Trophoblast cell (in vitro differentiated cells and primary cell): ENCODE data around the gene GALNT12. TPM values are rescaled to one million over a fixed set of nuclear protein-coding genes. Genes with fewer than 3 reads are reported as not detected.

Source experiments
- DNase-seq, 2 donors: peaks; one replicate each; pipeline ENCODE4 v3.0.0-alpha.2; 2016
- H2AFZ ChIP-seq: 2 replicates; pipeline ENCODE4 v1.6.1; 2013; ENCODE audit warnings: low read length, moderate library complexity, mild to moderate bottlenecking; ENCODE audit not compliant: insufficient read depth, poor library complexity
- H2AK5ac ChIP-seq: 2 replicates; pipeline ENCODE4 v1.6.1; 2013; ENCODE audit warnings: mild to moderate bottlenecking, low read length
- H2BK120ac ChIP-seq: 2 replicates; pipeline ENCODE4 v1.6.1; 2013; ENCODE audit warnings: low read length, mild to moderate bottlenecking, moderate library complexity; ENCODE audit not compliant: insufficient read depth, poor library complexity
- H2BK12ac ChIP-seq: 2 replicates; pipeline ENCODE4 v1.6.1; 2013; ENCODE audit warnings: mild to moderate bottlenecking, low read length, moderate library complexity
- H2BK5ac ChIP-seq: 2 replicates; pipeline ENCODE4 v1.6.1; 2013; ENCODE audit warnings: low read length, low read depth, moderate library complexity, mild to moderate bottlenecking; ENCODE audit not compliant: poor library complexity
- H3K14ac ChIP-seq: 2 replicates; pipeline ENCODE4 v1.6.1; 2013; ENCODE audit warnings: mild to moderate bottlenecking, low read length
- H3K18ac ChIP-seq: 2 replicates; pipeline ENCODE4 v1.6.1; 2013; ENCODE audit warnings: mild to moderate bottlenecking, low read length
- H3K23ac ChIP-seq: 2 replicates; pipeline ENCODE4 v1.6.1; 2013; ENCODE audit warnings: low read length
- H3K27ac ChIP-seq: 2 replicates; pipeline ENCODE4 v1.5.1; 2013; ENCODE audit warnings: low read depth, mild to moderate bottlenecking, inconsistent platforms, low read length, moderate library complexity
- H3K27me3 ChIP-seq: 2 replicates; pipeline ENCODE4 v1.6.1; 2013; ENCODE audit warnings: inconsistent platforms, mild to moderate bottlenecking, low read length, moderate library complexity; ENCODE audit not compliant: insufficient read depth
- H3K36me3 ChIP-seq, 2 experiments: 1 replicate in 1 of 2; 2 replicates in 1 of 2; pipeline ENCODE4 v1.6.1; 2013; ENCODE audit warnings: low read length in 2 of 2, mild to moderate bottlenecking in 2 of 2, moderate library complexity in 1 of 2; ENCODE audit not compliant: insufficient read depth in 2 of 2, control insufficient read depth in 1 of 2
- H3K4ac ChIP-seq: 2 replicates; pipeline ENCODE4 v1.6.1; 2013; ENCODE audit warnings: low read depth, mild to moderate bottlenecking, low read length, moderate library complexity
- H3K4me1 ChIP-seq, 2 experiments: 1 replicate in 1 of 2; 2 replicates in 1 of 2; pipeline ENCODE4 v1.6.1; 2013; ENCODE audit warnings: low read length in 2 of 2, mild to moderate bottlenecking in 2 of 2, moderate library complexity in 1 of 2; ENCODE audit not compliant: insufficient read depth in 2 of 2, control insufficient read depth in 1 of 2
- H3K4me2 ChIP-seq: 2 replicates; pipeline ENCODE4 v1.6.1; 2013; ENCODE audit warnings: inconsistent platforms, mild to moderate bottlenecking, low read length, moderate library complexity
- H3K4me3 ChIP-seq: 2 replicates; pipeline ENCODE4 v1.5.1; 2013; ENCODE audit warnings: mild to moderate bottlenecking, low read depth, low read length, inconsistent platforms
- H3K79me1 ChIP-seq: one replicate; pipeline ENCODE4 v1.6.1; 2013; ENCODE audit warnings: low read length
- H3K79me2 ChIP-seq: 2 replicates; pipeline ENCODE4 v1.6.1; 2013; ENCODE audit warnings: low read length, mild to moderate bottlenecking; ENCODE audit not compliant: control insufficient read depth, insufficient read depth, poor library complexity
- H3K9ac ChIP-seq: 2 replicates; pipeline ENCODE4 v1.6.1; 2013; ENCODE audit warnings: mild to moderate bottlenecking, low read length
- H3K9me3 ChIP-seq: 2 replicates; pipeline ENCODE4 v1.6.1; 2013; ENCODE audit warnings: low read depth, mild to moderate bottlenecking, control low read depth, inconsistent platforms, low read length; ENCODE audit not compliant: insufficient read depth
- H4K12ac ChIP-seq: 2 replicates; pipeline ENCODE4 v1.6.1; 2013; ENCODE audit warnings: low read depth, mild to moderate bottlenecking, low read length, moderate library complexity
- H4K8ac ChIP-seq: 2 replicates; pipeline ENCODE4 v1.6.1; 2013; ENCODE audit warnings: low read depth, mild to moderate bottlenecking, low read length, moderate library complexity
- H4K91ac ChIP-seq: one replicate; pipeline ENCODE4 v1.6.1; 2013; ENCODE audit warnings: low read depth, mild to moderate bottlenecking, low read length, moderate library complexity
- WGBS: extraction: QIAGEN DNeasy Blood & Tissue Kit; methylation state at CpG from one replicate; pipeline ENCODE4 v1.1.7; 2013; ENCODE audit warnings: missing lambda C conversion rate; ENCODE audit not compliant: insufficient read length, insufficient coverage; ENCODE audit errors: extremely low coverage; 5-methylcytosine and 5-hydroxymethylcytosine counted together
- polyA plus RNA-seq: library from polyadenylated mRNA; stranded (reverse); fragments of 200-250 nt; gene quantifications from 2 replicates; pipeline ENCODE4 v1.2.3, GENCODE V29; 2013

Gene GALNT12
- 3.4 and 3.7 TPM in 2 replicates for polyA plus RNA-seq

GRCh38 chr9:98807070-98807813 is at the start of gene GALNT12:
TSS of gene GALNT12 (plus strand) at chr9:98807670. CDS start at chr9:98807699, 29 bp downstream.
- H3K79me1 ChIP-seq: no peaks in the 10 kb centered on the region
- no peak within 1 kb of the TSS for H2BK12ac ChIP-seq
- peak in 1 of 2 donors; percentile 21 for DNase-seq
- H4K8ac ChIP-seq: peak within 1 kb of the TSS; percentile 90
- no peaks in the 10 kb centered on the region for H3K36me3 ChIP-seq
- no peak within 1 kb of the TSS for H2BK120ac ChIP-seq
- peak within 1 kb of the TSS; percentile 85 for H4K12ac ChIP-seq
- H3K4me2 ChIP-seq: peak within 1 kb of the TSS; percentile 99
- H3K4me3 ChIP-seq: peak within 1 kb of the TSS; percentile 92
- H3K27me3 ChIP-seq: no peaks in the 10 kb centered on the region
- peaks cover 11 to 17% of the 10 kb centered on the region in 2 experiments for H3K4me1 ChIP-seq
- no peak within 1 kb of the TSS for H3K18ac ChIP-seq
- H3K9me3 ChIP-seq: no peaks in the 10 kb centered on the region
- no peak within 1 kb of the TSS for H3K27ac ChIP-seq
- no peak within 1 kb of the TSS for H3K14ac ChIP-seq
- H3K9ac ChIP-seq: peak within 1 kb of the TSS; percentile 6
- no peak within 1 kb of the TSS for H3K23ac ChIP-seq
- no peaks in the 10 kb centered on the region for H3K79me2 ChIP-seq
- H3K4ac ChIP-seq: no peak within 1 kb of the TSS
- peak within 1 kb of the TSS; percentile 78 for H2AFZ ChIP-seq
- WGBS: no CpG with 5 or more reads among the region's 51 CpGs
- no peak within 1 kb of the TSS for H4K91ac ChIP-seq
- H2BK5ac ChIP-seq: no peak within 1 kb of the TSS
- H2AK5ac ChIP-seq: no peak within 1 kb of the TSS

GRCh38 chr9:98760231-98760630 is 47.2 kb upstream of the GALNT12 start:
- Histone ChIP-seq H3K4me1 (no peaks in the 10 kb centered on the region), H3K4ac (no peak overlapping the region), H3K23ac (no peak overlapping the region), H4K12ac (no peak overlapping the region), H2AK5ac (no peak overlapping the region), H3K14ac (no peak overlapping the region), H3K79me2 (no peaks in the 10 kb centered on the region), H3K4me3 (no peak overlapping the region), H2AFZ (no peak overlapping the region), H3K4me2 (no peak overlapping the region), H3K18ac (no peak overlapping the region), H2BK12ac (no peak overlapping the region), H3K9ac (no peak overlapping the region), H4K8ac (no peak overlapping the region), H3K36me3 (peaks cover 3 to 9% of the 10 kb centered on the region in 2 experiments), H3K9me3 (no peaks in the 10 kb centered on the region), H3K27ac (no peak overlapping the region), H4K91ac (no peak overlapping the region), H2BK120ac (no peak overlapping the region), H3K27me3 (no peaks in the 10 kb centered on the region), H2BK5ac (no peak overlapping the region), H3K79me1 (no peaks in the 10 kb centered on the region)
- DNase-seq: no peak

- Histone ChIP-seq H3K4me2 (no peak overlapping the region), H3K9me3 (no peaks in the 10 kb centered on the region), H3K4me3 (no peak overlapping the region), H3K27me3 (no peaks in the 10 kb centered on the region), H3K4ac (no peak overlapping the region), H4K12ac (no peak overlapping the region), H3K36me3 (peaks cover 8 to 13% of the 10 kb centered on the region in 2 experiments), H3K4me1 (no peaks in the 10 kb centered on the region), H2BK120ac (no peak overlapping the region), H3K79me2 (no peaks in the 10 kb centered on the region), H3K18ac (no peak overlapping the region), H2AFZ (no peak overlapping the region), H2BK5ac (no peak overlapping the region), H2BK12ac (no peak overlapping the region), H3K9ac (no peak overlapping the region), H4K8ac (no peak overlapping the region), H3K27ac (no peak overlapping the region), H3K79me1 (no peaks in the 10 kb centered on the region), H4K91ac (no peak overlapping the region), H2AK5ac (no peak overlapping the region), H3K14ac (no peak overlapping the region), H3K23ac (no peak overlapping the region)
- no peak for DNase-seq
- no CpG with 5 or more reads among the region's 3 CpGs for WGBS
Observed at GRCh38 chr9:98763986-98764745, 43.3 kb upstream of the GALNT12 start.

- no peaks in the 10 kb centered on the region for H3K4me1 ChIP-seq
- no peak overlapping the region for H4K91ac ChIP-seq
- no CpG with 5 or more reads among the region's 1 CpG for WGBS
- H3K27ac ChIP-seq: no peak overlapping the region
- H3K4ac ChIP-seq: no peak overlapping the region
- H3K4me2 ChIP-seq: no peak overlapping the region
- H3K4me3 ChIP-seq: no peak overlapping the region
- H3K36me3 ChIP-seq: peaks cover 8 to 13% of the 10 kb centered on the region in 2 experiments
- H2BK120ac ChIP-seq: no peak overlapping the region
- H3K18ac ChIP-seq: no peak overlapping the region
- no peaks in the 10 kb centered on the region for H3K79me2 ChIP-seq
- no peak overlapping the region for H4K8ac ChIP-seq
- H3K9ac ChIP-seq: no peak overlapping the region
- H2BK5ac ChIP-seq: no peak overlapping the region
- DNase-seq: no peak
- no peaks in the 10 kb centered on the region for H3K27me3 ChIP-seq
- no peak overlapping the region for H2AK5ac ChIP-seq
- H2AFZ ChIP-seq: no peak overlapping the region
- no peak overlapping the region for H2BK12ac ChIP-seq
- no peak overlapping the region for H3K14ac ChIP-seq
- no peak overlapping the region for H3K23ac ChIP-seq
- H3K9me3 ChIP-seq: no peaks in the 10 kb centered on the region
- H3K79me1 ChIP-seq: no peaks in the 10 kb centered on the region
- H4K12ac ChIP-seq: no peak overlapping the region
Observed at GRCh38 chr9:98765256-98765655, 42.2 kb upstream of the GALNT12 start.
